Left colon (tissue), 2 donors: ENCODE results near the gene LRRC8D. TPM values are rescaled to one million over a fixed set of nuclear protein-coding genes. Genes with fewer than 3 reads are reported as not detected.

Source experiments
- ATAC-seq: fragments of 200-7000 bp; cut with Tn5 transposase; one replicate; pipeline ENCODE4 v1.9.1; 2020; ENCODE audit warnings: mild to moderate bottlenecking, moderate library complexity
- DNase-seq, 2 donors: peaks; one replicate each; pipeline ENCODE4 v3.0.0-alpha.2; 2020
- intact Hi-C, 2 donors: fragments of 100-400 bp; cut with DNase I in 1 of 2; cut with micrococcal nuclease in 1 of 2; formaldehyde crosslinking; loops; one replicate each; pipeline versions ENCODE4 v1.11.2 to v1.14.0; 2022; cut with DNase I, micrococcal nuclease
- total RNA-seq, 2 donors: library from RNA; stranded (reverse); fragmentation: NEBNext Ultra II Directional; extraction: Animal tissue kit (Norgen Biotek cat#: 25700); gene quantifications; one replicate each; pipeline ENCODE4 v1.2.1, GENCODE V29; 2021
- donor health status: DM: no; HTN: no; CAD: no.
- donor health status: DM: yes; HTN: yes; CAD: no.

LRRC8D gene
- total RNA-seq, 2 donors from 2014 or later: 36.6 to 48.0 TPM

- DNase-seq (no peak), ATAC-seq (no peak)
- intact Hi-C loops: no loop called here
Measured at GRCh38 chr1:89884718-89885596, 64.1 kb downstream of the LRRC8D start.

GRCh38 chr1:89887270-89887669, 66.4 kb downstream of the LRRC8D start:
- ATAC-seq: peak; percentile 68
- no peak for DNase-seq
- intact Hi-C loops: no loop called here

GRCh38 chr1:89887713-89888112, 66.9 kb downstream of the LRRC8D start:
- intact Hi-C loops: no loop called here
- DNase-seq (no peak), ATAC-seq (no peak)

- DNase-seq (no peak), ATAC-seq (no peak)
- intact Hi-C loops: no loop called here
Measured at GRCh38 chr1:89888480-89889322, 67.9 kb downstream of the LRRC8D start.

- intact Hi-C loops: no loop called here
- DNase-seq (no peak), ATAC-seq (no peak)
Measured at GRCh38 chr1:89889323-89889615, 68.4 kb downstream of the LRRC8D start.

- no peak for DNase-seq
- peak; percentile 25 for ATAC-seq
- intact Hi-C loops: no loop called here
Measured at GRCh38 chr1:89890085-89890752, 69.4 kb downstream of the LRRC8D start.

GRCh38 chr1:89892816-89893215, 72.0 kb downstream of the LRRC8D start:
- ATAC-seq: no peak
- intact Hi-C loops: no loop called here

GRCh38 chr1:89894210-89895201, 73.7 kb downstream of the LRRC8D start:
- DNase-seq (no peak), ATAC-seq (no peak)
- intact Hi-C loops: no loop called here

More at GRCh38 chr1:89892816-89893215, 72.0 kb downstream of the LRRC8D start:
- no peak for DNase-seq

- ATAC-seq: peak; percentile 73
- intact Hi-C loops: no loop called here
Measured at GRCh38 chr1:89896105-89896942, 75.5 kb downstream of the LRRC8D start.

GRCh38 chr1:89897347-89898133, 76.7 kb downstream of the LRRC8D start:
- intact Hi-C loops: no loop called here
- ATAC-seq (no peak), DNase-seq (no peak)

More at GRCh38 chr1:89896105-89896942, 75.5 kb downstream of the LRRC8D start:
- no peak for DNase-seq

GRCh38 chr1:89898150-89898549, 77.3 kb downstream of the LRRC8D start:
- intact Hi-C loops: no loop called here
- ATAC-seq: no peak
- DNase-seq: no peak

- intact Hi-C loops: no loop called here
- ATAC-seq: no peak
- DNase-seq: no peak
Measured at GRCh38 chr1:89898695-89899470, 78.1 kb downstream of the LRRC8D start.

GRCh38 chr1:89900323-89900722, 79.5 kb downstream of the LRRC8D start:
- intact Hi-C loops: no loop called here
- DNase-seq (no peak), ATAC-seq (no peak)

- ATAC-seq (peak; percentile 74), DNase-seq (no peak)
- intact Hi-C loops: no loop called here
Measured at GRCh38 chr1:89900791-89901708, 80.2 kb downstream of the LRRC8D start.
